NCI-H128 (cell line): ENCODE data around the gene GPC3.
"Not testable (repeated sequence)": the region's sequence is repeated elsewhere in the genome, so short reads cannot be mapped to it uniquely, and the experiment has no call there.

Experiments used
- DNase-seq: peaks from one replicate; lab custom pipeline; 2025; ENCODE audit not compliant: unreplicated experiment; lab: John Stamatoyannopoulos, UW

GPC3 gene

DNA sequence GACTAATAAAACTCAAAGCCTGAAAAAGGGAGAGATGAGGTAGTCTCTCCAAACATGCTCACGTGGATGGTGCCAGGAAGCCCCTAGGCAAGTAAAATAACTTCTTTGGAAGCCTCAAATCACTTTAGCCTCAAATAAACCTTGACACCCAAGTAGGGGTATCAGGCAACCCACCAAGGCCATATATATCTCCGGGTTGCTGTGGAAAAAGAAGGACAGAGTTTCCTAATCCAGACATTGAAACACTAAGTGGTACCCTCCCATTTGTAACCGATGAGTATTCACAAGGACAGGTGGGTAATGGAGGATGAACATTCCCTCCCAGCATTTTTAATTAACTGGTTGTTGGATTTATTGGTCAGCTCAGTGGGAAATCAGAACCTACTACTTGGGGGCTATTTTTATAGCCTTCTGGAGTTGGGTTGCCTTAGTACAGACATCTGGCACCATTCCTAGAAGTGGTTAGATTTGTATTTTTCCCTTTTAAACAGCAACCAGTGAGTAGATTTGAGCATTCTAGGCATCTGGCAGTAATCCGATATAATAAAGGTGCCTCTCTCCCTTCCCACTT is 87.7 kb downstream of the GPC3 start:
- DNase-seq: no peak

DNA sequence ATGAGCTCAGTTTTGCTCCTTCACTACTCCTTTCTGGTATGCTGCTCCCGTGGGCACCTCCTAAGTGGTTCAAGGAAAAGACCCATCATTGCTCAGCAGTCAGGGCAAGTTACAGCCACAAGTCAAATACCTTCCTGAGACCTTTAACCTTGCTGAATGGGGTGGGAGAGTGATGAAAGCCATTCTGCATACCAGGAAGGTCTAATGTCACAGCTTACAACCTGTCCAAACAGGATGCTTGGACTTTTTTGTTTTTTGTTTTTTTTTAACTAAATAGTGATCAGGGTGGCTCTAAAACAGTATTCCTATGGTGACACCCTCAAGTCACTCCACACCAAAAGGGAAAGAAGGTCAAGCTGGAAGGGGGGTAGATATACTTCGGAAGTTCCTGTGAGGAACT is 93.1 kb downstream of the GPC3 start:
- no peak for DNase-seq

DNA sequence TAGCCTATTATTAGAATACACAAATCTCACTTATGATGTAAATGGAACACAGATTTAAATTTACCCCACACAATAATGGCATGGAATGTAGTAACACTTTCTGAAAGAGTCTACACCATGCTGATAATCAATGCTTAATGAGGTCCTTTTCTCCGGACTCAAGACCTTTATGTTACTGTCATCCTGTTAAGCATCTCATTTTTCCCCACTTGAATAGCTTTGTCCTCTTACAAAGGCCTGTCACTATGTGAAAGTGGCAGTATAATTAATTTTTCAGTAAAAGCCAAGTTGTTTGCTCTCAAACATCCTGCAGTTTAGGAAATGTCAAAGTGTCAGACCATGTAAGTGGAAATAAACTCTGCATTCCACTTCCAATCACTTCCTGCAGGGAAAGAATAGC is 96.4 kb downstream of the GPC3 start:
- no peak for DNase-seq

DNA sequence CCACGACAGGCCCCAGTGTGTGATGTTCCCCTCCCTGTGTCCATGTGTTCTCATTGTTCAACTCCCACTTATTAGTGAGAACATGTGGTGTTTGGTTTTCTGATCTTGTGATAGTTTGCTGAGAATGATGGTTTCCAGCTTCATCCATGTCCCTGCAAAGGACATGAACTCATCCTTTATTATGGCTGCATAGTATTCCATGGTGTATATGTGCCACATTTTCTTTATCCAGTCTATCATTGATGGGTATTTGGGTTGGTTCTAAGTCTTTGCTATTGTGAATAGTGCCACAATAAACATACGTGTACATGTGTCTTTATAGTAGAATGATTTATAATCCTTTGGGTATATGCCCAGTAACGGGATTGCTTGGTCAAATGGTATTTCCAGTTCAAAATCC is 97.3 kb downstream of the GPC3 start:
- not testable (repeated sequence) for DNase-seq

DNA sequence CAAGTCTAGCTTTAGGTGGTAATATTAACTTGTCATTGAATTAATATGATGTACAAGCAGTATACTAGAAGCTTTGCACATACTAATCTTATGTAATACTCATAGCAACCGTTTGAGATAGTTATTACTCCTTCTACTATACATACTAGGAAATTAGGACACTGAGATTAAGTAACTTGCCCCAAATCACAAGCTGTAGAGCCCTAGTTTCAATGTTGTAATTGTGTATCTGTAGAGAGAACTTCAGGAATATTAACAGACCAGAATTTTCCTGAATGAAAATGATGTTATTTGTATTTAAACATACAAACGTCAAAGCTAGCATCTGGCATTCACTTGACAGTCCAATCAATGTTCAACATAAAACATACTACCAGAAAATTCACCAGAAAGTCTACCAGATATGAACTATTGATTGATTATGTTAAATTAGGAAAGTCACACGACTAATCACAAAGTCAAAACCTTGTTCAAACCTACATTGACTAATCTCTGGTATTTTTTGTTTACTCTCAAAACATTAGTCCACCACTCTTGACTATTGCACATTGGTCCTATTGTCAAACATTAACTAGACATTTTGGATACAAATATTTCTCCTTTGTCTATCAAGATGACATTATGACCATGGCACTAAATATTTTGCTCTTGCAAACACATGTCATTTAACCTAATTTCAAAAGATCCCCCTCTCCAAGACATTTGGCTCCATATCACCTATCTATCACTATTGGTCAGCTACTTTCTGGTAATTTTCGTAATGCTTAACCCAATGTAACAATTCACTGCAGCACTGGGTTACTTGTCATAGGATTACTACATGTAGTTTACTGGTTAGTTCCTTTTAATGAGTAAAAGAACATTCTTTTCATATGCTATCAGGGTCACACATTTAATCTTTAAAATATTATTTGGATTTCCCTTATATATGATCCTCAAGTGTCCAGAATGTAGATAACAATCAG is 100.7 kb downstream of the GPC3 start:
- DNase-seq: no peak

DNA sequence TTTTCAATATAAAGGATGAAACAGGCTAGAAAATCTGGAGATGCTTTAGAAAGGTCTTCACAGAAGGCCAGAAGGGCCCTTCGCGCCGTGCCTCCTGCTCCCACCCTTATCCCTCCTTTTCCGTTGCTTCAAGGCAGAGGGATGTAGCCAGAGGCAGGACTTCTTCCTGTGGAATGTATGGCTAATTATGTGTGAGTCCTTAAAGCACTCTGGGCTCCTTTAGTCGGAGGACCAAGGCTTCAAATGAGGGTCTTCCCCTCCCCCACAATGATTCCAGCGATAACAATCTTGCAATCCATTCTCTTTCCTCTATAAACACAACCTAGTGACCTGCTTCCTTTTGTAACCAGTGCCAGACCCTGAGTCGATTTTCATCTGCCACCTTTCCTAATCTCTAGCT is 103.5 kb downstream of the GPC3 start:
- no peak for DNase-seq

DNA sequence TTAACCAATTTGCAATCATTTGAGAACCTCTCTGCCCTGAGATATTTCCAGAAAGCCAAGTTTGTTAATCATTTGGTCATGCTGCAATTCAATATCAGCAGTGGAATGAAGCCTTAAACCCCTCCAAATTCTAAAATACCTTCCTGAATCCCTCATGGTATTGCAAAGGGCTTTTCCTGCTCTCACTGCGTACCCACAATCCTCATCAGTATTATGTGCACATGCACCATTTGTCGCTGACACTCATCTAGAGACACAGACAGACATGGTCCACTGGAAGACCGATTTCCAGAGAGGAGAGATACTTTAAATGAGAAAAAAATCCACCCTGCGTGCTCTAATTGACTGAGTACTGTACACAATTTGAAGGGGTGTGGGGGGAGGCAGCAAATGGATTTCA is 104.4 kb downstream of the GPC3 start:
- DNase-seq: no peak

DNA sequence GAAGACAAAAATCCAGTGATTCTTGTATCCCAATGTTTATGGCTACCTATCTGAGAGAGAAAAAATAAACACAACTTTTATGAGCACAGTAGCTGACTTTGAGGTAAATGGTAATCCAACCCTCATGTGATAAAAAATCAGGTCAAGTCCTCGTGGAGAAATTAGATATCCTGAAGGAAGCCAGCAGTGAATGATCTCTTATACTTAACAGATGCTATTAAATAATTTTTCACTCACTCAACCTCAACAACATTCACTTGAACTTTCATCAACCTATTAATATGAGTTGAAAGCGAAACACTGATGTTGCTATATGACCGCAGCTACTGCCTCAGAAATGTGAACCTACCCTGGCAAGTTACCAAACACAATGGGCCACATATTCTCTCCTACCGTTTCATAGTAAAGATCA is 105.4 kb downstream of the GPC3 start:
- no peak for DNase-seq

DNA sequence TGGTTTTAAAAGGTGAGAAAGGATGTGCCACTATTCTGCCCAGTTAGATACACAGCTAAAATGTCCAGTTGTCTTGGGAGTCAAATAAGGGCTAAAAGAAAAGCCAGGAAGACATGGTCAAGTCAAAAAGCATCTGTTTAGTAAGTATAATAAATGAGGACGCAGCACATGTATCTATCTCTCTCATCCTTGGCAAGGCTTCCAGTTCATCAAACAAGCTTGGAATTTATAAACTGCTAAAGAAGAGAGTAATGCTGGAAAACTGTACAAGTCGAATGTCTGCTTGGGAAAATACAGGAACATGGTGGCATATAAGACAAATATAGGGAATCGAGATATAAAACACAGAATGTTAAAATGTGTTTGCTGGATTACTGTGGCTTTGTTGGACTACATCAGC is 106.7 kb downstream of the GPC3 start:
- DNase-seq: no peak

DNA sequence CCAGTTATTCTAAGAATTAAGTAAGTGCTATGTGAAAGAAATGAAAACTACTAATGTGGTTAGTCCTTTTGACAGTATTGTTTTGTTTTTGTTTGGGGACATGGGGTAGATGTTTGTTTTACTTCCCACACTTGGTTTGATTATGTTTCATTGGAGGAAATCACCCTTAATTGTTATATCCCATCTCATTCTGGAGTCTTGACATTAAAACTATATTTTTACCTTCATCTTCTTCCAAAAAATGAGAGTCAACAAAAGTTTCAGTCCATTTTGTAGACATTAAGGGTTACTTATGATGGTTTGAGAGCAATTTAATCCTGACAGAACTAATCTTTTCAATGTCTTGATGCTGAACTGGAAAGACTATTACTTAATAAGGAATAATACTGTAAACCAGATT is 108.7 kb downstream of the GPC3 start:
- DNase-seq: no peak

DNA sequence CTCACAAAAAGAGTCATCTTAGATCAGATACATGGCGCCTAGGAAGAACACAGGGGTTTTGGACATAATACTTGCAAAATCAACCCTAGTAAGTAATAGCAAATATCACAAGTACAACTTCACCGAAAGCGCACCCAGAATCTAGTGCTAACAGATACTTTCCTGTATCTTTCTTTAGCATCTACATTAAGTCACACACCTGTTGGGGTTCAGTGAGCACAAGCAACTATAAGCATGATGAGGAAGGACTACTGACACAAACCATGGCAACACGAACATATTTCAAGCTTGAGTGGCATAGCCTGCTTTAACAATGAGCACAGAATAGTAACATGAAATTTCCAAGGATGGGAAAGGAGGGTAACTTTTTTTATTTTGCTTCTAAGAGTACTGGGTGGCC is 116.1 kb downstream of the GPC3 start:
- DNase-seq: no peak

DNA sequence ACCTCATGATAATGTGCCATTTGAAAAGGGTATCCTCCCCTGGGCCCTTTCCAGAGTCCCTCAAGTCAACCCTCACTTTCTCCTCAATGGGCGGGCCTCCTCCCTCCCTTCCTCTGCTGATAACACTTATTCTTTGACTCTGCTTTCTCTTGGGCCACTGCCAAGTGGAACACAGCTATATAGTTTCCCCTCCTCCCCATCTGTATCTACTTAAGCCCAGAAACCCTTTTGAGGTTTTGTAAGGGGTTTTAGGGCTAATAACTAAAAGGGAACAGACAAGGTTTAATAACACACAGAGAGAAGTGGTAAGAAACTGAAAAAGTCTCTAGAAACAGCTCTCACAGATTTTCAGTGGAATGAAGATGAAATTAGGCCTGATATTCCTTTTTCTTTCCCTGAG is 116.7 kb downstream of the GPC3 start:
- DNase-seq: no peak

DNA sequence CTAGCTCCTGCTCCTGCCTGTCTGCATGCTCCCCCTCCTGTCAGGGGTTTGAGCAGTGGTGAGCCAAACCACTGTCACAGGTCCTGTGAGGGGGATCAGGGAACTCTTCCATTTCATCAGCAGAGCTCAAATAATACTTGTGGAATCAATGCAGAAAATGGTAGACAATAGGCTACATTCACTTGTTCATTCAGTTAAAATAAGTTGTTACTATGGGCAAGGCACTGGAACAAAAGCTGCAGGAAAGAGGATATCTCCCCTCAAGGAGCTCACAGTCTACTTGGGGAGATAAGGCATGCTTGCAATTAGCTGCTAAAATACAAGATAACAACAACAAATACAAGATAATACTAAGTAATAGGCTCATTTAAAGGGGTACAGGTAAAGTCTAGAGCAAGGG is 117.1 kb downstream of the GPC3 start:
- DNase-seq: no peak

DNA sequence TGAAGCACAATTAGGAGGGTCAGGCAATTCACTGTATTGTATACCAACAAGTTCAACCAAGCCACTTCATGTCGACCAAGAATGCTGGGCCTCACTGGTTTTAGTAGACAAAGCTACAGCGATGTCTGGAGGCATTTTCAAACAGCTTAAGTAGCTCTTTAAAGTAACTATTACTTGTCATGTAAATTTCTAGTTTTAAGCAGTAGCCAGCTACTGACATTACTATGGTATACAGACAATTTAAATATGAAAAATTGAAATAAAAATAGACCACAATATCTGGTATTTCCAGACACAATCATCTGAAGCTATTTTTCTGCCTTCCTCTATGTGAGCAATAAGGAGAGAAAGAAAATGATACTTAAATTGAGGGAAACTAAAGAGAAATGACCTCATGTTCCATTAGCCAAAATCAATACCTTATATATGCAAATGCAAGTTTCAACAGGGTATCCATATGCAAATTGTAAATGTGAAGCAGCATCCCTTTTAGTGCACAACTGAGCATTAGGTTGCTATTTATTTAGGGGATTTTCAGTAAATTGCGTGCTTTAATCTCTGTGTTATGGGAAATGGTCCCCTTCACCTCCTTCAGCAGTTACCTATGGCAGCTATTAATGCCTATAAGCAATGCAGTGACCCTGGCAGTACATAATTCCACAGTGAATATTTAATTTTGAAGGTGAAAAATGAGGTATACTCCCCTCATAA is 119.5 kb downstream of the GPC3 start:
- DNase-seq: no peak

DNA sequence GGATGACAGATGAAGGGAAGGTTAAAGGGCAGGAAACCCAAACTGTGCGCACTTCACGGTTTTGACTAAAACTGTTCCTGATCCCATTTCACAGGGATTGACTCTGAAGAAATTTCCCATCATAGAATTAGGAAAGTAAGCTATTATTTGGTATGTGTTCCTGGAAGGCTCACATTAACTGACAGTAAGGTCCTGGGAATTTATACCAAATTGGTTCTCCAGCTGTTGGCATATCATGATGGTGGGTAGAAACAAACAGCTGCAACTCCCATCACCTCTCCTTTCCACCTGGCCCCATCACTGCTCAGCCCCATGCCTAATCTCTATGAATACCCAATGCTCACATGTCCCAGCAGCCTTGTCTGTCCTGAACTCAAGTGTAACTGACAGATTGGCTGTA is 121.2 kb downstream of the GPC3 start:
- DNase-seq: no peak

DNA sequence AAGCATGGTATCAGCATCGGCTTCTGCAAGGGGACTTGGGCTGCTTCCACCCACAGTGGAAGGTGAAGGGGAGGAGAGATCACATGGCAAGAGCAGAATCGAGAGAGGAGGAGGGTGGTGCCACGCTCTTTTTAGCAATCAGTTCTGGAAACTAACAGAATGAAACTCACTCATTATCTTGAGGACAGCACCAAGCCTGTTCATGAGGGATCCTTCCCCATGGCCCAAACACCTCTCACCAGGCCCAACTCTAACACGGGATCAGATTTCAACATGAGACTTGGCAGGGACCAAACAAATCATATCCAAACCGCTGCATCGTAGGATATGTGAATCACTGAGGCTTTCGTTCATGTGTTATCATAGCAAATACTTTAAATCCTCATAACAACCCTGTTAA is 125.5 kb downstream of the GPC3 start:
- DNase-seq: no peak

DNA sequence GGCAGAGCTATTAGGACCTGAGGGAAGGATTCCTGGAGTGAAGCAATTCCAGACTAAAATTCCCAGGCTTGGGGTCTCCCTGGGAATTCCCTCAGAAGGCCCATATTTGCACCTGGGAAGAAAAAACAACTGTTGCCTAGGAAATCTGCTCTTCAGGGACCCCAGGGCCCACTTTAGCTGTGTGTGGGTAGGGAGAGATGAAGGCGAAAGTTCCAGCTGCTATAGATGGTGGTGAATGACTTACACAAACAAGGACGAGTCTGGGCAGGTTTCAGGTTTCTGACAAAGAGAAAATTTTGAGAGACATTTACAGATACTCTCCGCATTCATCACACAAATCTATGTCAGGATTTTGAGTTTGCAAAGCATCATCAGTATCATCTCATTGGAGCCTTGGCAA is 126.1 kb downstream of the GPC3 start:
- no peak for DNase-seq

DNA sequence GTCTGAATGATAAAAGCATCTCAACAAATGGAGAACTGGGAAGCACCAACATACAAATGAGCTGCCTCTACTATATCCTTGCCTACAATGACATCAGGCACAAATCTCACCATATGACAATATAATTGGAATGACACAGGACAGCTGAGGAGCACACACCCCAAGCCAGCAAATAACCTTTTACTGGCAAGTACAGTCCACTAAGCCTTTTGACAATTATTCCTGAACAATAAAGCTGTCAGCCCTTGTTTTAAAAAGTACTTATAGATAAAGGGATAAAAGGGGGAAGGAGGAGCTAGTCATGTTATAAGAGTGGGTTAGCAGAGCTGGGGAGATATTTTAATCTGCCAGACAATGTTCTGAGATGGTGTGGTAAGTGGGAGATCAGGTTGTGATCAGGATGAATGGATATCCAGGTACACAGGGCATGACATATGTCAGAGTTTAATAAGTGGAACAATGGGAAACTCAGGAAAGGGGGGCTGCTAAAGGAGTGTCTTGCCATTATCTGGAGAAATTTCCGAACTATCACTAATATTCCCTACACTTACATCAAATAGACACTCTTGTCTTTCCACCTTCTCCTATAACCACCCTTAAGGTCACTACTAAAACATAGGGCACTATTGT is 127.6 kb downstream of the GPC3 start:
- no peak for DNase-seq

DNA sequence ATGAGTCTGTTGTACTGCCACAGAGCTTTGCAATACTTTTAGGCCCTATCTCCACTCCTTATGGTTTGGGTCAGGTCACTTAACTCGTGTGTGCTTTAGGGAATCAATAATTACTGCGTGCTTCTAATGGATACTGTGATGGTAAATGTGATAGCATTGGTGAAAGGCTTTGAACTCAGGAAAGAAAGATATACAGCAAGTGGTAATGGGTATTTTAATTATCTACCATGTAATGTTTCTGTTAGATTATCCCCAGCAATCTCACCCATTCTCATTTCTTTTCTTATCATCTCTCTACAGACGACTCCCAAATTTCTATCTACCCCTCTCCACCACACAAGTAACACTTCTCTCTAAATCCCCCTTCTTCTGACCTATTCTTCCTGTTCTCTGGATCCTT is 128.6 kb downstream of the GPC3 start:
- no peak for DNase-seq

DNA sequence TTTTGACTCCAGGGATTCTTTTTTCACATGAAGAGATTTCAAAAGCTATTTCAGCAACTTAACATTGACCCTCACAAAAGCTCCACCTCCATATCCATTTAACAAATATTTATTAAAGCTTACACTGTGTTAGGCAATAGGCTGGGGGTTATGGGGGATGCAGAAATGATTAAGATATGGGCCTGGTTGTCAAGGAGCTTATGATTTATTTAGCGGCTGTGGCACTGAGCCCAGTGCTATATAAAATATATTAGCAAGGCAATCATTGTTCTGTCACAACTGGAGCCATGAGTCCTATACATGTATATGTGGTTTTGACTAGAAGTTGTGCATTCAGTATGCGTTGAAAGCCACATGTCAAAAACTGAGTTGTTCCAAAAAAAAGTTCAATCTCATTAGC is 131.1 kb downstream of the GPC3 start:
- no peak for DNase-seq

DNA sequence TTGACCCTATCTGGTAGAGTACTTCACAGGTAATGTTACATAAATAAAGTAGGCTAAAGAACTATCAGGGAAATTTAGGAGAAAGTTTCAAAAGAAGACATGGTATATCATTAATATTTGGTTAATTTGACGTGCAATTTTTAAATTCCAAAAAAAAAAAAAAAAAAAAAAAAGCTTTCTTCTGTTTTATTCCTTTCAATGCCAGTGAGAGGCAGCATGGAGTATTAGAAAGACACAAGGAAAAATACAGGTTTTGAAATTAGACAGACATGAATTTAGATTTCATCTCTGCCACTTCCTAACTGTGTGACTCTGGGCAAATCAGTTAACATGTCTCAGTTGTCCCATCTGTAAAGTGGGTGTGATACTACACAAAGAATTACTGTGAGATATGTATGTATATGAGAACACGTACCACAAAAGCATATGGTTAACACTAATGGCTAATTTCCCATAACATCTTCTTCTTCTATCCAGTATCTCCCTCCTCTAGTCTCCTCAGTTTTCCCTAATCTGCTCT is 132.5 kb downstream of the GPC3 start:
- DNase-seq: no peak
